C4-2B (cell line): ENCODE data around the gene PPHLN1.

ENCODE experiments used
- CTCF ChIP-seq: fragments of 450-650 bp; conservative IDR thresholded peaks from 2 replicates; pipeline ENCODE4 v1.5.1; 2017; ENCODE audit warnings: mild to moderate bottlenecking
- ZFX ChIP-seq: fragments of 450-650 bp; IDR thresholded peaks from 2 replicates; pipeline ENCODE4 v1.6.1; 2017

GRCh38 chr12:42486407-42486806, 160.4 kb downstream of the PPHLN1 start:
- TF ChIP-seq CTCF (no peak), ZFX (no peak)
